SK-N-SH (cell line): Measurements from ENCODE around the gene ABCF3. TPM values are rescaled to one million over a fixed set of nuclear protein-coding genes. Genes with fewer than 3 reads are reported as not detected.

Experiments
- CTCF ChIA-PET: fragments of 300-600, 350-600 bp; formaldehyde crosslinking; extraction: SDS; loops from one replicate; lab custom pipeline; 2021; lab: Yijun Ruan, JAX
- POLR2A ChIA-PET: fragments of 350-600 bp; sonication (Branson Sonifier 250); formaldehyde crosslinking; extraction: SDS; loops from one replicate; lab custom pipeline; 2020; ENCODE audit warnings: antibody characterized with exemption, inconsistent platforms; lab: Yijun Ruan, JAX
- DNase-seq: peaks from one replicate; pipeline ENCODE4 v3.0.0; 2012
- H2AFZ ChIP-seq: fragments of 200-600 bp; sonication (generic); 2 replicates; pipeline ENCODE4 v1.8.1; 2016; ENCODE audit warnings: antibody characterized with exemption, mild to moderate bottlenecking, low read depth
- H3F3A ChIP-seq: fragments of 200-600 bp; sonication (generic); replicated peaks from 2 replicates; pipeline ENCODE3; 2016; ENCODE audit warnings: antibody characterized with exemption, mild to moderate bottlenecking; ENCODE audit not compliant: insufficient read depth
- H3K27ac ChIP-seq, 2 experiments: fragments of 200-500 bp in 1 of 2; fragments of 200-600 bp in 1 of 2; sonication (Bioruptor generic) in 1 of 2; sonication (generic), shearing (Covaris generic) in 1 of 2; 2 replicates each; pipeline versions ENCODE4 v1.5.1 to v1.6.1; 2014 to 2016; ENCODE audit warnings: low read depth in 2 of 2, inconsistent platforms in 1 of 2, low read length in 1 of 2, mild to moderate bottlenecking in 1 of 2, mixed read lengths in 1 of 2
- H3K27me3 ChIP-seq: fragments of 200-600 bp; sonication (generic), shearing (Covaris generic); 2 replicates; pipeline ENCODE4 v1.6.1; 2016; ENCODE audit warnings: mixed run types; ENCODE audit not compliant: insufficient read depth
- H3K36me3 ChIP-seq, 2 experiments: fragments of 200-500 bp in 1 of 2; fragments of 200-600 bp in 1 of 2; sonication (Bioruptor generic) in 1 of 2; sonication (generic) in 1 of 2; replicated peaks in 1 of 2; 2 replicates each; pipeline versions ENCODE3 to v1.5.1; 2014 to 2016; ENCODE audit warnings: low read length in 1 of 2, mild to moderate bottlenecking in 1 of 2; ENCODE audit not compliant: insufficient read depth in 2 of 2, control insufficient read depth in 1 of 2
- H3K4me1 ChIP-seq, 2 experiments: fragments of 200-500 bp in 1 of 2; fragments of 200-600 bp in 1 of 2; sonication (Bioruptor generic) in 1 of 2; sonication (generic), shearing (Covaris generic) in 1 of 2; 2 replicates each; pipeline versions ENCODE4 v1.5.1 to v1.6.1; 2014 to 2016; ENCODE audit warnings: low read depth in 1 of 2, low read length in 1 of 2, mixed run types in 1 of 2; ENCODE audit not compliant: insufficient read depth in 2 of 2, control insufficient read depth in 1 of 2
- H3K4me2 ChIP-seq: fragments of 200-600 bp; sonication (generic), shearing (Covaris generic); 2 replicates; pipeline ENCODE4 v1.6.1; 2017; ENCODE audit warnings: mixed run types
- H3K4me3 ChIP-seq, 2 experiments: fragments of 200-500 bp in 1 of 2; fragments of 200-600 bp in 1 of 2; sonication (Bioruptor generic) in 1 of 2; sonication (generic), shearing (Covaris generic) in 1 of 2; 2 replicates each; pipeline versions ENCODE4 v1.5.1 to v1.8.1; 2014 to 2016; ENCODE audit warnings: low read depth in 2 of 2, inconsistent platforms in 1 of 2, low read length in 1 of 2, mild to moderate bottlenecking in 1 of 2, mixed read lengths in 1 of 2, moderate library complexity in 1 of 2
- H3K79me2 ChIP-seq: fragments of 200-600 bp; sonication (generic); 2 replicates; pipeline ENCODE4 v1.8.1; 2017; ENCODE audit warnings: mild to moderate bottlenecking; ENCODE audit not compliant: insufficient read depth
- H3K9ac ChIP-seq: fragments of 200-600 bp; sonication (generic); 2 replicates; pipeline ENCODE4 v1.6.1; 2017; ENCODE audit warnings: mixed run types
- H3K9me2 ChIP-seq: fragments of 200-600 bp; sonication (generic); 2 replicates; pipeline ENCODE4 v1.6.1; 2017; ENCODE audit warnings: mixed run types
- H3K9me3 ChIP-seq: fragments of 200-600 bp; sonication (generic); 2 replicates; pipeline ENCODE4 v1.6.1; 2017; ENCODE audit warnings: mixed run types, mild to moderate bottlenecking, moderate library complexity
- H4K20me1 ChIP-seq: fragments of 200-600 bp; sonication (generic); 2 replicates; pipeline ENCODE4 v1.6.1; 2017; ENCODE audit warnings: mild to moderate bottlenecking, mixed run types; ENCODE audit not compliant: insufficient read depth
- CTCF ChIP-seq: fragments of 200-600 bp; sonication (generic); IDR thresholded peaks from 2 replicates; pipeline ENCODE4 v1.6.1; 2017; ENCODE audit warnings: antibody characterized with exemption, mild to moderate bottlenecking, moderate library complexity
- FOSL2 ChIP-seq: IDR thresholded peaks from 2 replicates; pipeline ENCODE4 v1.4.0; 2012; ENCODE audit warnings: low read depth, mild to moderate bottlenecking, moderate library complexity, borderline replicate concordance
- MAX ChIP-seq: IDR thresholded peaks from 2 replicates; pipeline ENCODE4 v1.4.0; 2012; ENCODE audit warnings: low read depth
- PBX3 ChIP-seq: IDR thresholded peaks from 2 replicates; pipeline ENCODE4; 2012
- POLR2AphosphoS5 ChIP-seq: IDR thresholded peaks from 2 replicates; pipeline ENCODE4 v1.6.1; 2012; ENCODE audit warnings: low read depth, low read length
- RCOR1 ChIP-seq: fragments of 150-350 bp; IDR thresholded peaks from 2 replicates; pipeline ENCODE4 v1.6.1; 2017; ENCODE audit warnings: antibody characterized with exemption, low read length
- REST ChIP-seq: IDR thresholded peaks from 2 replicates; pipeline ENCODE4 v1.6.1; 2012; ENCODE audit warnings: mild to moderate bottlenecking, low read depth, low read length, moderate library complexity
- SIN3A ChIP-seq: IDR thresholded peaks from 2 replicates; pipeline ENCODE4 v1.6.1; 2012; ENCODE audit warnings: low read depth, mild to moderate bottlenecking, low read length, moderate library complexity, borderline replicate concordance
- YY1 ChIP-seq: IDR thresholded peaks from 2 replicates; pipeline ENCODE4 v1.4.0; 2012; ENCODE audit warnings: low read depth, mild to moderate bottlenecking
- ZBTB33 ChIP-seq: IDR thresholded peaks from 2 replicates; pipeline ENCODE4 v1.4.0; 2012; ENCODE audit warnings: low read depth, borderline replicate concordance
- WGBS: methylation state at CpG from one replicate; pipeline ENCODE4 v1.1.6; 2017; ENCODE audit warnings: low lambda C conversion rate; 5-methylcytosine and 5-hydroxymethylcytosine counted together
- polyA plus RNA-seq, 3 experiments: library from polyadenylated mRNA; depleted of rRNA; stranded (reverse); fragments of >200 nt; gene quantifications; 2 replicates each; pipeline ENCODE4 v1.2.3, GENCODE V29; 2012

Gene ABCF3
- polyA plus RNA-seq, 1 of the 3 experiments (the other 2 are of a cell fraction): 55.6 TPM

- H3K36me3 ChIP-seq: peaks cover 3 to 27% of the 10 kb centered on the region in 2 experiments
- CTCF ChIA-PET: interaction anchor here (0.8 to 2.1 kb wide), 3 partner anchors 8 to 12 kb away, joined by 3 to 11 read pairs (median 3); partner anchors contain the start of gene EEF1AKMT4
- POLR2A ChIA-PET: no interaction called here
- no peak overlapping the region for H2AFZ ChIP-seq
- H3K79me2 ChIP-seq: no peaks in the 10 kb centered on the region
- H3K9me3 ChIP-seq: no peaks in the 10 kb centered on the region
- 0 out of 2 replicates have a peak, but pooled peaks cover 11% of the 10 kb centered on the region for H4K20me1 ChIP-seq
- no peaks in the 10 kb centered on the region for H3K27me3 ChIP-seq
- no peak overlapping the region for H3K4me2 ChIP-seq
- TF ChIP-seq MAX (no peak), ZBTB33 (no peak), RCOR1 (no peak), CTCF (no peak), YY1 (no peak), PBX3 (no peak), FOSL2 (no peak), SIN3A (no peak)
- no peak overlapping the region for H3K27ac ChIP-seq
- H3K4me3 ChIP-seq: no peak overlapping the region
- H3F3A ChIP-seq: no peaks in the 10 kb centered on the region
- WGBS: 74% methylated on average over 4 of the region's 7 CpGs
- peaks cover 0 to under 1% of the 10 kb centered on the region in 2 experiments; a peak in 1 of 4 replicates for H3K4me1 ChIP-seq
- no peak for DNase-seq
- no peak overlapping the region for H3K9ac ChIP-seq
- H3K9me2 ChIP-seq: no peaks in the 10 kb centered on the region
Measured at GRCh38 chr3:184239708-184240107, 53.7 kb downstream of the ABCF3 start.

GRCh38 chr3:184240384-184241140 is 54.6 kb downstream of the ABCF3 start:
- TF ChIP-seq POLR2AphosphoS5: no peak; the same call in 1 of the 2 replicates
- TF ChIP-seq REST: peak; percentile 98
- no peak overlapping the region for H3K4me3 ChIP-seq
- no peaks in the 10 kb centered on the region for H3K9me3 ChIP-seq
- H3K27ac ChIP-seq: no peak overlapping the region
- H3K9ac ChIP-seq: no peak overlapping the region
- 0 out of 2 replicates have a peak, but pooled peaks cover 11% of the 10 kb centered on the region for H4K20me1 ChIP-seq
- no peak for DNase-seq
- POLR2A ChIA-PET: no interaction called here
- H3F3A ChIP-seq: no peaks in the 10 kb centered on the region
- no peaks in the 10 kb centered on the region for H3K79me2 ChIP-seq
- H3K4me1 ChIP-seq: no peaks in the 10 kb centered on the region; a peak in 1 of 4 replicates
- H3K27me3 ChIP-seq: no peaks in the 10 kb centered on the region
- H3K36me3 ChIP-seq: peaks cover 3 to 35% of the 10 kb centered on the region in 2 experiments
- no peak overlapping the region for H3K4me2 ChIP-seq
- H2AFZ ChIP-seq: no peak overlapping the region
- no peaks in the 10 kb centered on the region for H3K9me2 ChIP-seq
- WGBS: 56% methylated on average over 2 of the region's 4 CpGs
- CTCF ChIA-PET: interaction anchor here (0.8 to 3.6 kb wide), 7 partner anchors 8 to 342 kb away, joined by 3 to 18 read pairs (median 3); partner anchors contain the start of genes EEF1AKMT4 and VWA5B2
